Panc1 (cell line): ENCODE data around the gene S100A6. TPM values are rescaled to one million over a fixed set of nuclear protein-coding genes. Genes with fewer than 3 reads are reported as not detected.
A peak's percentile ranks its signal among the peaks of the same experiment; 100 is the strongest.

ENCODE experiments used
- ATAC-seq: fragments of 200-7000 bp; cut with Tn5 transposase; 2 replicates; pipeline ENCODE4 v1.9.1; 2020; ENCODE audit warnings: mild to moderate bottlenecking, moderate library complexity
- BruUV-seq: library from RNA; stranded (reverse); fragments of 400-500 nt; replicated peaks from 2 replicates; lab custom pipeline; 2021; lab: Mats Ljungman, UMichigan
- CTCF ChIA-PET: fragments of 300-600 bp; sonication (Branson Sonifier 250); formaldehyde crosslinking; loops from one replicate; lab custom pipeline; 2022; ENCODE audit warnings: antibody characterized with exemption; lab: Charles Lee
- POLR2A ChIA-PET: fragments of 300-600 bp; sonication (Branson Sonifier 250); formaldehyde crosslinking; loops from one replicate; lab custom pipeline; 2022; ENCODE audit warnings: antibody characterized with exemption; lab: Charles Lee
- DNase-seq: peaks from one replicate; pipeline ENCODE4 v3.0.0-alpha.2; 2010; ENCODE audit warnings: low read depth, low spot score
- H3K27ac ChIP-seq: 2 replicates; pipeline ENCODE4 v1.5.1; 2011; ENCODE audit warnings: mild to moderate bottlenecking, low read length, inconsistent platforms
- H3K27me3 ChIP-seq: fragments of 200-500 bp; sonication (Bioruptor generic); 2 replicates; pipeline ENCODE4 v1.6.0; 2014; ENCODE audit warnings: low read length, inconsistent platforms; ENCODE audit not compliant: control insufficient read depth, insufficient read depth
- H3K36me3 ChIP-seq: fragments of 200-500 bp; sonication (Bioruptor generic); 2 replicates; pipeline ENCODE4 v1.5.1; 2014; ENCODE audit warnings: inconsistent platforms, mild to moderate bottlenecking, low read length, moderate library complexity; ENCODE audit not compliant: control insufficient read depth, insufficient read depth
- H3K4me1 ChIP-seq: 2 replicates; pipeline ENCODE4 v1.5.1; 2011; ENCODE audit warnings: inconsistent platforms, mild to moderate bottlenecking, low read length, moderate library complexity; ENCODE audit not compliant: control insufficient read depth, insufficient read depth
- H3K4me3 ChIP-seq, 2 experiments: 2 replicates each; pipeline ENCODE4 v1.5.1; 2011 to 2012; ENCODE audit warnings: low read depth in 2 of 2, low read length in 2 of 2, mild to moderate bottlenecking in 2 of 2, inconsistent platforms in 1 of 2, moderate library complexity in 1 of 2
- H3K9me3 ChIP-seq: fragments of 200-500 bp; sonication (Bioruptor generic); 2 replicates; pipeline ENCODE4 v1.5.1; 2014; ENCODE audit warnings: low read depth, mild to moderate bottlenecking, inconsistent platforms, low read length, moderate library complexity; ENCODE audit not compliant: control insufficient read depth, insufficient read depth
- CTCF ChIP-seq: fragments of 450-650 bp; IDR thresholded peaks from 2 replicates; pipeline ENCODE4 v1.5.1; 2017; ENCODE audit warnings: mild to moderate bottlenecking
- POLR2AphosphoS5 ChIP-seq: IDR thresholded peaks from 2 replicates; pipeline ENCODE4 v1.6.1; 2012; ENCODE audit warnings: mild to moderate bottlenecking, low read depth, low read length, moderate library complexity
- REST ChIP-seq, 2 experiments: IDR thresholded peaks; 2 replicates each; pipeline ENCODE4 v1.6.1; 2011 to 2012; ENCODE audit warnings: low read depth in 2 of 2, control low read depth in 1 of 2, low read length in 1 of 2, mild to moderate bottlenecking in 1 of 2, moderate library complexity in 1 of 2; ENCODE audit not compliant: insufficient read depth in 1 of 2
- SIN3A ChIP-seq: IDR thresholded peaks from 2 replicates; pipeline ENCODE4 v1.6.1; 2012; ENCODE audit warnings: low read depth, mild to moderate bottlenecking, low read length, moderate library complexity, borderline replicate concordance; ENCODE audit not compliant: insufficient read depth
- TCF7L2 ChIP-seq: IDR thresholded peaks from 2 replicates; pipeline ENCODE4 v1.6.1; 2011; ENCODE audit warnings: mild to moderate bottlenecking, low read depth, low read length, inconsistent platforms
- in situ Hi-C: cut with HindIII; loops from 2 replicates; pipeline ENCODE4 v1.10.0; 2016; ENCODE audit warnings: low sequenced_read_pairs, low pct_unique_long_range_greater_than_20kb
- intact Hi-C: fragments of 100-400 bp; cut with micrococcal nuclease; formaldehyde crosslinking; loops from one replicate; pipeline ENCODE4 v1.10.0; 2022; ENCODE audit not compliant: unreplicated experiment
- total RNA-seq: library from RNA; stranded (reverse); gene quantifications from one replicate; pipeline ENCODE4 v1.2.1, GENCODE V29; 2021; ENCODE audit not compliant: unreplicated experiment

The S100A6 gene
- total RNA-seq, 1 experiment from 2014 or later = 1,986 TPM

GRCh38 chr1:153543736-153544135, 7.9 kb upstream of the S100A6 start:
- ChIA-PET CTCF (interaction anchor here (2.1 to 2.7 kb wide), 2 partner anchors 9 to 11 kb away, joined by 8 to 16 read pairs; partner anchors contain the start of gene S100A6), POLR2A (interaction anchor here (1.9 kb wide), 1 partner anchor 22 kb away, joined by 9 read pairs; the partner anchor contains the start of gene S100A2)
- in situ Hi-C loops = no loop called here
- intact Hi-C loops = no loop called here
- Histone ChIP-seq H3K4me1 (peaks cover 94% of the 10 kb centered on the region), H3K4me3 (peak overlapping the region; percentile 49 to 55), H3K9me3 (no peaks in the 10 kb centered on the region), H3K36me3 (no peaks in the 10 kb centered on the region), H3K27ac (peak overlapping the region; percentile 98), H3K27me3 (no peaks in the 10 kb centered on the region)
- no peak for ATAC-seq
- no peak for DNase-seq
- no peak for TF ChIP-seq CTCF
- TF ChIP-seq POLR2AphosphoS5 = peak; percentile 26
- BruUV-seq = no TSS peak

GRCh38 chr1:153542956-153543711, 7.3 kb upstream of the S100A6 start:
- intact Hi-C loops (no loop called here), in situ Hi-C loops (no loop called here)
- Histone ChIP-seq H3K9me3 (no peaks in the 10 kb centered on the region), H3K27me3 (no peaks in the 10 kb centered on the region), H3K36me3 (no peaks in the 10 kb centered on the region), H3K4me3 (peak overlapping the region; percentile 49 to 55), H3K27ac (peak overlapping the region; percentile 98), H3K4me1 (peaks cover 94% of the 10 kb centered on the region)
- ATAC-seq (no peak), DNase-seq (no peak)
- TF ChIP-seq POLR2AphosphoS5 = no peak; the same call in 1 of the 2 replicates
- TF ChIP-seq REST (IDR thresholded peaks at IDR 0.05; ENCODE audit: insufficient read depth in 1 of 2, low read depth in 2 of 2, low read length in 1 of 2) = no peak
- no peak for TF ChIP-seq SIN3A
- no peak for TF ChIP-seq TCF7L2
- no peak for TF ChIP-seq CTCF
- ChIA-PET POLR2A (no interaction called here), CTCF (interaction anchor here (2.1 kb wide), 1 partner anchor 8 kb away, joined by 8 read pairs; the partner anchor contains the start of gene S100A6)
- no TSS peak for BruUV-seq
